A673 (cell line): Measurements from ENCODE around the gene CXADR. TPM values are rescaled to one million over a fixed set of nuclear protein-coding genes. Genes with fewer than 3 reads are reported as not detected.

ENCODE experiments used
- BruUV-seq: library from RNA; stranded (reverse); fragments of 400-500 nt; replicated peaks from 2 replicates; lab custom pipeline; 2021; lab: Mats Ljungman, UMichigan
- CTCF ChIA-PET: fragments of 300-600 bp; sonication (Branson Sonifier 250); formaldehyde crosslinking; loops from one replicate; lab custom pipeline; 2022; ENCODE audit warnings: antibody characterized with exemption; lab: Charles Lee
- POLR2A ChIA-PET: fragments of 300-600 bp; sonication (Branson Sonifier 250); formaldehyde crosslinking; loops from one replicate; lab custom pipeline; 2022; ENCODE audit warnings: antibody characterized with exemption; ENCODE audit not compliant: low non-redundant PET; lab: Charles Lee
- DNase-seq: peaks from one replicate; pipeline ENCODE4 v3.0.0-alpha.2; 2015; ENCODE audit warnings: low spot score
- H3K27ac ChIP-seq: fragments of 200-600 bp; sonication (generic); 2 replicates; pipeline ENCODE4 v1.5.1; 2016; ENCODE audit warnings: mixed run types, low read depth, mild to moderate bottlenecking, mixed read lengths, antibody characterized with exemption, low read length; ENCODE audit not compliant: poor library complexity, severe bottlenecking
- H3K27me3 ChIP-seq: fragments of 200-600 bp; sonication (generic); replicated peaks from 2 replicates; pipeline ENCODE4 v1.6.1; 2017; ENCODE audit warnings: mixed run types, low read depth, mild to moderate bottlenecking, mixed read lengths, antibody characterized with exemption, low read length; ENCODE audit not compliant: insufficient read depth, poor library complexity
- H3K36me3 ChIP-seq: fragments of 200-600 bp; sonication (generic); 2 replicates; pipeline ENCODE4 v1.6.1; 2016; ENCODE audit warnings: mixed run types, mild to moderate bottlenecking, mixed read lengths, antibody characterized with exemption, low read length; ENCODE audit not compliant: insufficient read depth, poor library complexity, severe bottlenecking
- H3K4me1 ChIP-seq: fragments of 200-600 bp; sonication (generic); 2 replicates; pipeline ENCODE4 v1.6.1; 2017; ENCODE audit warnings: mixed run types, mild to moderate bottlenecking, mixed read lengths, antibody characterized with exemption, low read length; ENCODE audit not compliant: insufficient read depth, poor library complexity, severe bottlenecking
- H3K4me3 ChIP-seq: fragments of 200-600 bp; sonication (generic); 2 replicates; pipeline ENCODE4 v1.5.1; 2016; ENCODE audit warnings: low read depth, mixed run types, mild to moderate bottlenecking, mixed read lengths, low read length; ENCODE audit not compliant: poor library complexity, severe bottlenecking
- H3K9me3 ChIP-seq: fragments of 200-600 bp; sonication (generic); 2 replicates; pipeline ENCODE4 v1.6.1; 2016; ENCODE audit warnings: mixed run types, low read depth, mild to moderate bottlenecking, mixed read lengths, antibody characterized with exemption, low read length; ENCODE audit not compliant: poor library complexity, severe bottlenecking
- CTCF ChIP-seq: fragments of 300-800, 200-600 bp; sonication (generic); conservative IDR thresholded peaks from 2 replicates; pipeline ENCODE4 v1.5.1; 2017; ENCODE audit warnings: low read depth, mild to moderate bottlenecking, antibody characterized with exemption, low read length, moderate library complexity, mixed read lengths
- EZH2 ChIP-seq: fragments of 200-600 bp; sonication (generic); IDR thresholded peaks from 2 replicates; pipeline ENCODE4 v1.6.1; 2017; ENCODE audit warnings: borderline replicate concordance, low read depth, mild to moderate bottlenecking, mixed read lengths, antibody characterized with exemption, low read length; ENCODE audit not compliant: poor library complexity, severe bottlenecking
- intact Hi-C: fragments of 100-400 bp; cut with micrococcal nuclease; formaldehyde crosslinking; loops from one replicate; pipeline ENCODE4 v1.10.0; 2022; ENCODE audit not compliant: unreplicated experiment
- total RNA-seq: library from RNA; stranded (reverse); gene quantifications from 2 replicates; pipeline ENCODE4 v1.2.3, GENCODE V29; 2021

Gene CXADR
- total RNA-seq, 1 experiment from 2014 or later, result 17.7 TPM

GRCh38 chr21:17527711-17528110 lies 14.9 kb downstream of the CXADR start:
- no peak overlapping the region for H3K4me3 ChIP-seq

GRCh38 chr21:17529648-17530047 lies 16.8 kb downstream of the CXADR start:
- TF ChIP-seq CTCF (no peak), EZH2 (no peak)
- CTCF ChIA-PET, result no interaction called here
- POLR2A ChIA-PET, result no interaction called here
- BruUV-seq, result no TSS peak
- intact Hi-C loops, result no loop called here
- Histone ChIP-seq H3K9me3 (no peaks in the 10 kb centered on the region), H3K27me3 (no peaks in the 10 kb centered on the region), H3K36me3 (no peaks in the 10 kb centered on the region), H3K4me3 (no peak overlapping the region), H3K27ac (no peak overlapping the region), H3K4me1 (no peaks in the 10 kb centered on the region)
- no peak for DNase-seq

More at GRCh38 chr21:17527711-17528110, 14.9 kb downstream of the CXADR start:
- Histone ChIP-seq H3K27me3 (no peaks in the 10 kb centered on the region), H3K9me3 (no peaks in the 10 kb centered on the region), H3K36me3 (no peaks in the 10 kb centered on the region), H3K27ac (no peak overlapping the region), H3K4me1 (no peaks in the 10 kb centered on the region)
- TF ChIP-seq CTCF (no peak), EZH2 (no peak)
- CTCF ChIA-PET, result interaction anchor here (0.6 kb wide), 1 partner anchor 76 kb away, joined by 3 read pairs; no protein-coding TSS in a partner anchor
- intact Hi-C loops, result no loop called here
- no TSS peak for BruUV-seq
- POLR2A ChIA-PET, result no interaction called here
- no peak for DNase-seq

GRCh38 chr21:17532292-17532691 lies 19.4 kb downstream of the CXADR start:
- CTCF ChIA-PET, result no interaction called here
- H3K4me1 ChIP-seq, result peaks cover 3% of the 10 kb centered on the region

More at GRCh38 chr21:17532292-17532691, 19.4 kb downstream of the CXADR start:
- no peak overlapping the region for H3K4me3 ChIP-seq
- POLR2A ChIA-PET, result no interaction called here
- intact Hi-C loops, result no loop called here
- BruUV-seq, result no TSS peak
- TF ChIP-seq CTCF, result no peak
- no peak for TF ChIP-seq EZH2
- no peak for DNase-seq
- no peaks in the 10 kb centered on the region for H3K27me3 ChIP-seq
- H3K9me3 ChIP-seq, result no peaks in the 10 kb centered on the region
- no peak overlapping the region for H3K27ac ChIP-seq
- no peaks in the 10 kb centered on the region for H3K36me3 ChIP-seq
